Measurements from ENCODE around the gene DPH3.

The DPH3 gene

GRCh38 chr3:16266714-16267113, 2.0 kb upstream of the DPH3 start:
- no peaks in the 10 kb centered on the region for H3K9me3 ChIP-seq (ENCODE audit: severe bottlenecking)
- ATAC-seq (ENCODE audit: low read depth) (no peak), DNase-seq (ENCODE audit: low spot score) (no peak)
- H3K4me1 ChIP-seq (ENCODE audit: insufficient read depth, poor library complexity, severe bottlenecking) = peaks cover 10% of the 10 kb centered on the region
- no peaks in the 10 kb centered on the region for H3K27me3 ChIP-seq (ENCODE audit: insufficient read depth, poor library complexity, severe bottlenecking)
- peaks cover 44% of the 10 kb centered on the region for H3K36me3 ChIP-seq (ENCODE audit: low read depth)
- no peak for TF ChIP-seq CTCF (IDR thresholded peaks at IDR 0.05; ENCODE audit: poor library complexity, severe bottlenecking)
- peak overlapping the region; percentile 20 for H3K27ac ChIP-seq (ENCODE audit: poor library complexity, severe bottlenecking)
- peak overlapping the region; percentile 0 for H3K4me3 ChIP-seq (ENCODE audit: severe bottlenecking)

GRCh38 chr3:16265455-16265786, 678 bp upstream of the DPH3 start:
- Histone ChIP-seq H3K36me3 (ENCODE audit: low read depth) (peaks cover 44% of the 10 kb centered on the region), H3K27ac (ENCODE audit: poor library complexity, severe bottlenecking) (peak overlapping the region; percentile 30), H3K9me3 (ENCODE audit: severe bottlenecking) (no peaks in the 10 kb centered on the region), H3K4me3 (ENCODE audit: severe bottlenecking) (peak overlapping the region; percentile 63), H3K27me3 (ENCODE audit: insufficient read depth, poor library complexity, severe bottlenecking) (no peaks in the 10 kb centered on the region), H3K4me1 (ENCODE audit: insufficient read depth, poor library complexity, severe bottlenecking) (peaks cover 10% of the 10 kb centered on the region)
- DNase-seq (ENCODE audit: low spot score) (no peak), ATAC-seq (ENCODE audit: low read depth) (no peak)
- no peak for TF ChIP-seq CTCF (IDR thresholded peaks at IDR 0.05; ENCODE audit: poor library complexity, severe bottlenecking)

GRCh38 chr3:16264174-16264707, 502 bp downstream of the DPH3 start:
- Histone ChIP-seq H3K4me1 (ENCODE audit: insufficient read depth, poor library complexity, severe bottlenecking) (peaks cover 10% of the 10 kb centered on the region), H3K9me3 (ENCODE audit: severe bottlenecking) (no peaks in the 10 kb centered on the region), H3K27me3 (ENCODE audit: insufficient read depth, poor library complexity, severe bottlenecking) (no peaks in the 10 kb centered on the region), H3K36me3 (ENCODE audit: low read depth) (peaks cover 44% of the 10 kb centered on the region), H3K27ac (ENCODE audit: poor library complexity, severe bottlenecking) (peak overlapping the region; percentile 18), H3K4me3 (ENCODE audit: severe bottlenecking) (peak overlapping the region; percentile 63)
- ATAC-seq (ENCODE audit: low read depth) (no peak), DNase-seq (ENCODE audit: low spot score) (no peak)
- TF ChIP-seq CTCF (IDR thresholded peaks at IDR 0.05; ENCODE audit: poor library complexity, severe bottlenecking) = no peak

- H3K27me3 ChIP-seq (ENCODE audit: insufficient read depth, poor library complexity, severe bottlenecking) = no peaks in the 10 kb centered on the region
- DNase-seq (ENCODE audit: low spot score) = no peak
- peaks cover 48% of the 10 kb centered on the region for H3K36me3 ChIP-seq (ENCODE audit: low read depth)
- no peak for ATAC-seq (ENCODE audit: low read depth)
- H3K4me3 ChIP-seq (ENCODE audit: severe bottlenecking) = no peak overlapping the region
- no peaks in the 10 kb centered on the region for H3K9me3 ChIP-seq (ENCODE audit: severe bottlenecking)
- H3K27ac ChIP-seq (ENCODE audit: poor library complexity, severe bottlenecking) = no peak overlapping the region
- no peak for TF ChIP-seq CTCF (IDR thresholded peaks at IDR 0.05; ENCODE audit: poor library complexity, severe bottlenecking)
- peaks cover 6% of the 10 kb centered on the region for H3K4me1 ChIP-seq (ENCODE audit: insufficient read depth, poor library complexity, severe bottlenecking)
Observed at GRCh38 chr3:16262174-16262573, 2.6 kb downstream of the DPH3 start.

GRCh38 chr3:16260046-16260445, 4.7 kb downstream of the DPH3 start:
- Histone ChIP-seq H3K9me3 (ENCODE audit: severe bottlenecking) (no peaks in the 10 kb centered on the region), H3K27me3 (ENCODE audit: insufficient read depth, poor library complexity, severe bottlenecking) (no peaks in the 10 kb centered on the region), H3K27ac (ENCODE audit: poor library complexity, severe bottlenecking) (no peak overlapping the region), H3K36me3 (ENCODE audit: low read depth) (peaks cover 48% of the 10 kb centered on the region), H3K4me3 (ENCODE audit: severe bottlenecking) (no peak overlapping the region), H3K4me1 (ENCODE audit: insufficient read depth, poor library complexity, severe bottlenecking) (no peaks in the 10 kb centered on the region)
- DNase-seq (ENCODE audit: low spot score) (no peak), ATAC-seq (ENCODE audit: low read depth) (no peak)
- TF ChIP-seq CTCF (IDR thresholded peaks at IDR 0.05; ENCODE audit: poor library complexity, severe bottlenecking) = no peak

Data from RWPE2 (cell line).